ENCODE data around the gene KIAA0930.

GRCh38 chr22:45237065-45237990 lies 3.4 kb downstream of the KIAA0930 start:
- TF ChIP-seq POLR2A (IDR thresholded peaks at IDR 0.05; ENCODE audit: low read depth, low read length): no peak
- no peak for TF ChIP-seq TAF1 (IDR thresholded peaks at IDR 0.05; ENCODE audit: borderline replicate concordance, low read depth, low read length)

All from GM12892 (cell line).